H9 (cell line): ENCODE data around the gene CCNJL. TPM values are rescaled to one million over a fixed set of nuclear protein-coding genes. Genes with fewer than 3 reads are reported as not detected.

Source experiments
- DNase-seq: peaks from one replicate; pipeline ENCODE4 v3.0.0-alpha.2; 2017
- H2AFZ ChIP-seq: one replicate; pipeline ENCODE4 v1.6.1; 2013; ENCODE audit warnings: mild to moderate bottlenecking, low read length, control low read depth, moderate library complexity
- H2AK5ac ChIP-seq: 2 replicates; pipeline ENCODE4 v1.6.1; 2013; ENCODE audit warnings: low read length, control low read depth, mixed read lengths; ENCODE audit not compliant: insufficient read length
- H2BK120ac ChIP-seq: one replicate; pipeline ENCODE4 v1.6.1; 2013; ENCODE audit warnings: low read depth, mild to moderate bottlenecking, low read length, control low read depth, inconsistent platforms; ENCODE audit not compliant: poor library complexity, severe bottlenecking
- H2BK12ac ChIP-seq: 2 replicates; pipeline ENCODE4 v1.6.1; 2013; ENCODE audit warnings: low read length, control low read depth, mixed read lengths, low read depth; ENCODE audit not compliant: insufficient read length
- H2BK15ac ChIP-seq: 2 replicates; pipeline ENCODE4 v1.6.1; 2013; ENCODE audit warnings: low read depth, low read length, control low read depth
- H2BK20ac ChIP-seq: one replicate; pipeline ENCODE4 v1.6.1; 2013; ENCODE audit warnings: low read depth, mild to moderate bottlenecking, low read length, control low read depth, inconsistent platforms; ENCODE audit not compliant: poor library complexity, severe bottlenecking
- H2BK5ac ChIP-seq: 2 replicates; pipeline ENCODE4 v1.6.1; 2013; ENCODE audit warnings: low read length, control low read depth, mixed read lengths; ENCODE audit not compliant: insufficient read length
- H3K14ac ChIP-seq: 2 replicates; pipeline ENCODE4 v1.6.1; 2013; ENCODE audit warnings: low read length, control low read depth; ENCODE audit not compliant: insufficient read depth
- H3K18ac ChIP-seq: 2 replicates; pipeline ENCODE4 v1.6.1; 2013; ENCODE audit warnings: low read depth, mild to moderate bottlenecking, mixed read lengths, low read length, control low read depth; ENCODE audit not compliant: insufficient read length
- H3K23ac ChIP-seq: 2 replicates; pipeline ENCODE4 v1.6.1; 2013; ENCODE audit warnings: low read length, control low read depth, mixed read lengths, low read depth; ENCODE audit not compliant: insufficient read length
- H3K23me2 ChIP-seq: 2 replicates; pipeline ENCODE4 v1.6.1; 2013; ENCODE audit warnings: low read depth, mild to moderate bottlenecking, mixed read lengths, low read length, control low read depth; ENCODE audit not compliant: insufficient read length, poor library complexity, severe bottlenecking
- H3K27ac ChIP-seq: 2 replicates; pipeline ENCODE4 v1.5.1; 2013; ENCODE audit warnings: low read length, control low read depth, mixed read lengths, low read depth; ENCODE audit not compliant: insufficient read length
- H3K27me3 ChIP-seq: 2 replicates; pipeline ENCODE4 v1.6.1; 2013; ENCODE audit warnings: low read length, control low read depth, inconsistent platforms; ENCODE audit not compliant: insufficient read depth
- H3K4ac ChIP-seq: 2 replicates; pipeline ENCODE4 v1.6.1; 2013; ENCODE audit warnings: low read depth, mild to moderate bottlenecking, control low read depth, inconsistent platforms, low read length, moderate library complexity
- H3K4me1 ChIP-seq: 2 replicates; pipeline ENCODE4 v1.6.1; 2013; ENCODE audit warnings: low read length, control low read depth, inconsistent platforms; ENCODE audit not compliant: insufficient read depth
- H3K4me2 ChIP-seq: 2 replicates; pipeline ENCODE4 v1.6.1; 2013; ENCODE audit warnings: low read length, control low read depth, mixed read lengths; ENCODE audit not compliant: insufficient read length, insufficient read depth
- H3K56ac ChIP-seq: 2 replicates; pipeline ENCODE4 v1.6.1; 2013; ENCODE audit warnings: low read depth, mild to moderate bottlenecking, mixed read lengths, low read length, control low read depth; ENCODE audit not compliant: insufficient read length
- H3K79me1 ChIP-seq: 2 replicates; pipeline ENCODE4 v1.6.1; 2013; ENCODE audit warnings: low read depth, mild to moderate bottlenecking, moderate library complexity, low read length, control low read depth, inconsistent platforms; ENCODE audit not compliant: insufficient read depth, poor library complexity, severe bottlenecking
- H3K79me2 ChIP-seq: 2 replicates; pipeline ENCODE4 v1.6.1; 2013; ENCODE audit warnings: low read length, control low read depth, inconsistent platforms; ENCODE audit not compliant: insufficient read depth
- H3K9ac ChIP-seq: 2 replicates; pipeline ENCODE4 v1.6.1; 2013; ENCODE audit warnings: low read length, control low read depth, mixed read lengths; ENCODE audit not compliant: insufficient read length; ENCODE audit errors: extremely low read depth
- H3K9me3 ChIP-seq: one replicate; pipeline ENCODE4 v1.6.1; 2013; ENCODE audit warnings: low read depth, low read length, inconsistent platforms; ENCODE audit not compliant: control insufficient read depth
- H3T11ph ChIP-seq: one replicate; pipeline ENCODE4 v1.6.1; 2013; ENCODE audit warnings: mild to moderate bottlenecking, low read length, control low read depth, inconsistent platforms
- H4K20me1 ChIP-seq: one replicate; pipeline ENCODE4 v1.6.1; 2013; ENCODE audit not compliant: control insufficient read depth, insufficient read length, insufficient read depth
- H4K5ac ChIP-seq: 2 replicates; pipeline ENCODE4 v1.6.1; 2013; ENCODE audit warnings: low read depth, mild to moderate bottlenecking, mixed read lengths, low read length, control low read depth; ENCODE audit not compliant: insufficient read length
- H4K8ac ChIP-seq: replicated peaks from 2 replicates; pipeline ENCODE4 v1.6.1; 2013; ENCODE audit warnings: low read length, control low read depth, mixed read lengths, low read depth; ENCODE audit not compliant: insufficient read length
- H4K91ac ChIP-seq: 2 replicates; pipeline ENCODE4 v1.6.1; 2013; ENCODE audit warnings: low read depth, mild to moderate bottlenecking, moderate library complexity, mixed read lengths, low read length, control low read depth; ENCODE audit not compliant: insufficient read length
- H3K27ac Mint-ChIP-seq, 3 experiments: 2 replicates in 2 of 3; 3 replicates in 1 of 3; pipeline ENCODE4 v1.8.0; 2020 to 2021; ENCODE audit warnings: mixed read lengths in 3 of 3, mild to moderate bottlenecking in 1 of 3, moderate library complexity in 1 of 3
- H3K27me3 Mint-ChIP-seq: 2 replicates; pipeline ENCODE4 v1.8.0; 2021; ENCODE audit warnings: low read depth, mild to moderate bottlenecking, moderate library complexity, mixed read lengths
- H3K36me3 Mint-ChIP-seq, 3 experiments: 2 replicates in 2 of 3; 3 replicates in 1 of 3; pipeline ENCODE4 v1.8.0; 2020 to 2021; ENCODE audit warnings: low read depth in 3 of 3, mixed read lengths in 3 of 3; ENCODE audit not compliant: insufficient read depth in 1 of 3
- H3K4me1 Mint-ChIP-seq, 2 experiments: 2 replicates each; pipeline ENCODE4 v1.8.0; 2020; ENCODE audit warnings: mixed read lengths in 2 of 2
- H3K4me3 Mint-ChIP-seq, 2 experiments: 2 replicates in 1 of 2; 3 replicates in 1 of 2; pipeline ENCODE4 v1.8.0; 2020 to 2021; ENCODE audit warnings: mild to moderate bottlenecking in 2 of 2, mixed read lengths in 2 of 2, moderate library complexity in 1 of 2
- H3K9me3 Mint-ChIP-seq, 2 experiments: 2 replicates in 1 of 2; 3 replicates in 1 of 2; pipeline ENCODE4 v1.8.0; 2020; ENCODE audit warnings: mild to moderate bottlenecking in 2 of 2, mixed read lengths in 2 of 2, moderate library complexity in 1 of 2
- WGBS: extraction: QIAGEN DNeasy Blood & Tissue Kit; methylation state at CpG from one replicate; pipeline ENCODE4 v1.1.7; 2013; ENCODE audit warnings: missing lambda C conversion rate, low lambda C conversion rate, mixed read lengths; ENCODE audit not compliant: insufficient read length; ENCODE audit errors: extremely low coverage; 5-methylcytosine and 5-hydroxymethylcytosine counted together
- total RNA-seq: library from RNA; stranded (reverse); gene quantifications from 2 replicates; pipeline ENCODE4 v1.2.1, GENCODE V29; 2021
- TF ChIP-seq, protein P1 (sequence below): fragments of 200-600 bp; sonication (generic); conservative IDR thresholded peaks from 3 replicates; pipeline ENCODE4 v1.8.0; 2021; ENCODE audit warnings: antibody characterized with exemption, mild to moderate bottlenecking

CCNJL gene
- total RNA-seq, 1 experiment from 2014 or later = 26.9 TPM

DNA sequence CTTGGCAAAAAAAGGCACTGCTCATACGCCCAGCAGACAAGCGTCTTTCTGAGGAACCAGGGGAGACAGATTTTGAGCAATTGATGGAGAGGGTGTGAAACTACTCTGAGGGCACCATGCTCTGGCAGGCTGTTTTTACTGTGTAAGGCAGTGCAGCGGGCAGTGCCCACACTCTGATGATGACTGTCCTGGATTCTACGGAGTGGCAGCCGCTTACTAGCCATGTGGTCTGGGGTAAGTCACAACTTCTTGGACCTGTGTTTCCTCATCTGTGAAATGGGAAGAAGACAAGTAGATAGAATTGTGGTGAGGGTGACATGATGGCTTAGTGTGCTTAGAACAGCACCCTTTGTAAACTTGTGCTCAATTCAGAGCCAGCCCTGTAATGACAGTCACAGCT is 44.2 kb downstream of the CCNJL start:
- Mint-ChIP-seq H3K27ac (peak overlapping the region in 1 of 3 experiments; percentile 27; a peak in 1 of 7 replicates), H3K4me1 (peaks cover 58 to 71% of the 10 kb centered on the region in 2 experiments), H3K27me3 (no peaks in the 10 kb centered on the region; the same call in 1 of the 2 replicates)

More for the DNA sequence above, 44.2 kb downstream of the CCNJL start:
- H4K20me1 ChIP-seq = no peaks in the 10 kb centered on the region
- TF ChIP-seq, protein P1, sequence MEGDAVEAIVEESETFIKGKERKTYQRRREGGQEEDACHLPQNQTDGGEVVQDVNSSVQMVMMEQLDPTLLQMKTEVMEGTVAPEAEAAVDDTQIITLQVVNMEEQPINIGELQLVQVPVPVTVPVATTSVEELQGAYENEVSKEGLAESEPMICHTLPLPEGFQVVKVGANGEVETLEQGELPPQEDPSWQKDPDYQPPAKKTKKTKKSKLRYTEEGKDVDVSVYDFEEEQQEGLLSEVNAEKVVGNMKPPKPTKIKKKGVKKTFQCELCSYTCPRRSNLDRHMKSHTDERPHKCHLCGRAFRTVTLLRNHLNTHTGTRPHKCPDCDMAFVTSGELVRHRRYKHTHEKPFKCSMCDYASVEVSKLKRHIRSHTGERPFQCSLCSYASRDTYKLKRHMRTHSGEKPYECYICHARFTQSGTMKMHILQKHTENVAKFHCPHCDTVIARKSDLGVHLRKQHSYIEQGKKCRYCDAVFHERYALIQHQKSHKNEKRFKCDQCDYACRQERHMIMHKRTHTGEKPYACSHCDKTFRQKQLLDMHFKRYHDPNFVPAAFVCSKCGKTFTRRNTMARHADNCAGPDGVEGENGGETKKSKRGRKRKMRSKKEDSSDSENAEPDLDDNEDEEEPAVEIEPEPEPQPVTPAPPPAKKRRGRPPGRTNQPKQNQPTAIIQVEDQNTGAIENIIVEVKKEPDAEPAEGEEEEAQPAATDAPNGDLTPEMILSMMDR = no peak
- no peaks in the 10 kb centered on the region; the same call in 1 of the 2 replicates for H3K79me2 ChIP-seq
- no peak overlapping the region for H3K9ac ChIP-seq
- no peaks in the 10 kb centered on the region for H3K23me2 ChIP-seq
- H3K23ac ChIP-seq = no peak overlapping the region
- no peak for DNase-seq
- H4K8ac ChIP-seq = no peak overlapping the region
- no peak overlapping the region for H4K5ac ChIP-seq
- H3K4me1 ChIP-seq = peaks cover 14% of the 10 kb centered on the region; the same call in 1 of the 2 replicates
- no peak overlapping the region for H3T11ph ChIP-seq
- no peak overlapping the region for H3K4ac ChIP-seq
- no peak overlapping the region for H2AFZ ChIP-seq
- H2BK120ac ChIP-seq = no peak overlapping the region
- no peak overlapping the region for H2BK12ac ChIP-seq
- Mint-ChIP-seq H3K36me3 (peaks cover 3 to 37% (median 9%) of the 10 kb centered on the region in 3 experiments; a peak in 5 of 7 replicates), H3K9me3 (no peaks in the 10 kb centered on the region), H3K4me3 (no peak overlapping the region)
- no peak overlapping the region for H4K91ac ChIP-seq
- no peak overlapping the region for H2AK5ac ChIP-seq
- H3K4me2 ChIP-seq = no peak overlapping the region
- no peaks in the 10 kb centered on the region for H3K79me1 ChIP-seq
- H3K56ac ChIP-seq = no peak overlapping the region
- H2BK5ac ChIP-seq = no peak overlapping the region
- no peak overlapping the region for H2BK20ac ChIP-seq
- no CpG with 5 or more reads among the region's 5 CpGs for WGBS
- no peak overlapping the region for H3K27ac ChIP-seq
- no peaks in the 10 kb centered on the region for H3K9me3 ChIP-seq
- no peak overlapping the region for H2BK15ac ChIP-seq
- H3K18ac ChIP-seq = no peak overlapping the region
- no peak overlapping the region for H3K14ac ChIP-seq
- no peaks in the 10 kb centered on the region for H3K27me3 ChIP-seq
